Osteocyte (in vitro differentiated cells): Measurements from ENCODE around the gene AKAP8. TPM values are rescaled to one million over a fixed set of nuclear protein-coding genes. Genes with fewer than 3 reads are reported as not detected.
A peak's percentile ranks its signal among the peaks of the same experiment; 100 is the strongest.

Source experiments
- DNase-seq: peaks from one replicate; pipeline ENCODE4 v3.0.0; 2021; ENCODE audit warnings: mixed read lengths; ENCODE audit not compliant: unreplicated experiment; ENCODE audit errors: extremely low spot score
- H3K27ac Mint-ChIP-seq: one replicate; pipeline ENCODE4 v1.8.0; 2021; ENCODE audit warnings: mild to moderate bottlenecking, mixed read lengths; ENCODE audit not compliant: unreplicated experiment
- H3K27me3 Mint-ChIP-seq: one replicate; pipeline ENCODE4 v1.8.0; 2021; ENCODE audit warnings: mixed read lengths; ENCODE audit not compliant: unreplicated experiment
- H3K36me3 Mint-ChIP-seq: one replicate; pipeline ENCODE4 v1.8.0; 2021; ENCODE audit warnings: mixed read lengths; ENCODE audit not compliant: unreplicated experiment
- H3K4me1 Mint-ChIP-seq: one replicate; pipeline ENCODE4 v1.8.0; 2021; ENCODE audit warnings: mixed read lengths; ENCODE audit not compliant: unreplicated experiment
- H3K4me3 Mint-ChIP-seq: one replicate; pipeline ENCODE4 v1.8.0; 2021; ENCODE audit warnings: mild to moderate bottlenecking, moderate library complexity, mixed read lengths; ENCODE audit not compliant: unreplicated experiment
- H3K9me3 Mint-ChIP-seq: one replicate; pipeline ENCODE4 v1.8.0; 2021; ENCODE audit warnings: mixed read lengths; ENCODE audit not compliant: unreplicated experiment
- CTCF ChIP-seq: fragments of 200-600 bp; sonication (generic); IDR thresholded peaks from 2 replicates; pipeline ENCODE4 v1.5.0; 2021; ENCODE audit warnings: antibody characterized with exemption, mild to moderate bottlenecking, moderate library complexity
- total RNA-seq: library from RNA; stranded (reverse); gene quantifications from 2 replicates; pipeline ENCODE4 v1.2.1, GENCODE V29; 2021

Gene AKAP8
- total RNA-seq, 1 donor from 2014 or later = 34.2 TPM

- Mint-ChIP-seq H3K27me3 (no peaks in the 10 kb centered on the region), H3K36me3 (peaks cover 44% of the 10 kb centered on the region), H3K4me1 (peaks cover 18% of the 10 kb centered on the region), H3K9me3 (no peaks in the 10 kb centered on the region), H3K4me3 (no peak overlapping the region), H3K27ac (peak overlapping the region; percentile 13)
- no peak for DNase-seq
- no peak for TF ChIP-seq CTCF
Measured at GRCh38 chr19:15394426-15394825, 14.8 kb upstream of the AKAP8 start.

- DNase-seq = no peak
- peaks cover 47% of the 10 kb centered on the region for H3K36me3 Mint-ChIP-seq
- H3K9me3 Mint-ChIP-seq = no peaks in the 10 kb centered on the region
- H3K4me1 Mint-ChIP-seq = peaks cover 18% of the 10 kb centered on the region
- H3K27ac Mint-ChIP-seq = peak overlapping the region; percentile 13
- no peaks in the 10 kb centered on the region for H3K27me3 Mint-ChIP-seq
- no peak overlapping the region for H3K4me3 Mint-ChIP-seq
- TF ChIP-seq CTCF = no peak
Measured at GRCh38 chr19:15393963-15394362, 14.4 kb upstream of the AKAP8 start.

GRCh38 chr19:15390814-15391213 is 11.2 kb upstream of the AKAP8 start:
- no peaks in the 10 kb centered on the region for H3K27me3 Mint-ChIP-seq
- H3K4me1 Mint-ChIP-seq = peaks cover 21% of the 10 kb centered on the region
- H3K27ac Mint-ChIP-seq = no peak overlapping the region
- DNase-seq = no peak
- TF ChIP-seq CTCF = no peak
- no peak overlapping the region for H3K4me3 Mint-ChIP-seq
- H3K9me3 Mint-ChIP-seq = no peaks in the 10 kb centered on the region
- H3K36me3 Mint-ChIP-seq = peaks cover 21% of the 10 kb centered on the region

- H3K27ac Mint-ChIP-seq = no peak overlapping the region
Measured at GRCh38 chr19:15381864-15382263, 2.3 kb upstream of the AKAP8 start.

GRCh38 chr19:15381429-15381828 is 1.8 kb upstream of the AKAP8 start:
- peak overlapping the region; percentile 20 for H3K4me3 Mint-ChIP-seq
- no peaks in the 10 kb centered on the region for H3K27me3 Mint-ChIP-seq
- peaks cover 32% of the 10 kb centered on the region for H3K4me1 Mint-ChIP-seq
- no peak for TF ChIP-seq CTCF
- no peak for DNase-seq
- no peaks in the 10 kb centered on the region for H3K9me3 Mint-ChIP-seq
- no peak overlapping the region for H3K27ac Mint-ChIP-seq
- no peaks in the 10 kb centered on the region for H3K36me3 Mint-ChIP-seq

More at GRCh38 chr19:15381864-15382263, 2.3 kb upstream of the AKAP8 start:
- no peak for DNase-seq
- H3K36me3 Mint-ChIP-seq = no peaks in the 10 kb centered on the region
- peak overlapping the region; percentile 20 for H3K4me3 Mint-ChIP-seq
- H3K9me3 Mint-ChIP-seq = no peaks in the 10 kb centered on the region
- H3K27me3 Mint-ChIP-seq = no peaks in the 10 kb centered on the region
- no peak for TF ChIP-seq CTCF
- H3K4me1 Mint-ChIP-seq = peaks cover 29% of the 10 kb centered on the region
